C1 segment of cervical spinal cord (tissue), 14 donors: ENCODE results near the gene PLEKHM1.

Experiments
- DNase-seq, 14 donors: peaks; one replicate each; lab custom pipeline; 2025; lab: John Stamatoyannopoulos, UW

Gene PLEKHM1

GRCh38 chr17:45427181-45427835 lies 63.2 kb downstream of the PLEKHM1 start:
- DNase-seq: no peak

GRCh38 chr17:45426561-45426960 lies 64.0 kb downstream of the PLEKHM1 start:
- no peak for DNase-seq

- DNase-seq: no peak
These were observed 64.5 kb downstream of the PLEKHM1 start for GRCh38 chr17:45425984-45426413.

- DNase-seq: no peak
These were observed 65.2 kb downstream of the PLEKHM1 start for GRCh38 chr17:45425125-45425983.

- DNase-seq: no peak
These were observed 65.8 kb downstream of the PLEKHM1 start for GRCh38 chr17:45424769-45425124.

GRCh38 chr17:45423975-45424335 lies 66.6 kb downstream of the PLEKHM1 start:
- DNase-seq: no peak

- DNase-seq: no peak
These were observed 67.1 kb downstream of the PLEKHM1 start for GRCh38 chr17:45423304-45423974.

- no peak for DNase-seq
These were observed 75.3 kb downstream of the PLEKHM1 start for GRCh38 chr17:45414990-45415881.

GRCh38 chr17:45413498-45413923 lies 77.0 kb downstream of the PLEKHM1 start:
- DNase-seq: peak in 5 of 14 donors; percentile 7 to 47 (median 42)

GRCh38 chr17:45411348-45412105 lies 79.0 kb downstream of the PLEKHM1 start:
- DNase-seq: no peak

- peak in 6 of 14 donors; percentile 22 to 57 (median 44) for DNase-seq
These were observed 80.1 kb downstream of the PLEKHM1 start for GRCh38 chr17:45410144-45411091.

GRCh38 chr17:45409659-45410076 lies 80.9 kb downstream of the PLEKHM1 start:
- DNase-seq: no peak

- DNase-seq: no peak
These were observed 81.7 kb downstream of the PLEKHM1 start for GRCh38 chr17:45408611-45409421.

- no peak for DNase-seq
These were observed 84.4 kb downstream of the PLEKHM1 start for GRCh38 chr17:45406107-45406506.

- DNase-seq: no peak
These were observed 85.1 kb downstream of the PLEKHM1 start for GRCh38 chr17:45405250-45406086.

- no peak for DNase-seq
These were observed 85.7 kb downstream of the PLEKHM1 start for GRCh38 chr17:45404870-45405249.

GRCh38 chr17:45403906-45404490 lies 86.5 kb downstream of the PLEKHM1 start:
- DNase-seq: no peak
